HCT116 (cell line): Measurements from ENCODE around the gene SPHKAP. TPM values are rescaled to one million over a fixed set of nuclear protein-coding genes. Genes with fewer than 3 reads are reported as not detected.

Experiments
- ATAC-seq: fragments of 200-7000 bp; cut with Tn5 transposase; 2 replicates; pipeline ENCODE4 v1.9.1; 2020; ENCODE audit warnings: mild to moderate bottlenecking, moderate library complexity
- BruUV-seq: library from RNA; stranded (reverse); fragments of 400-500 nt; replicated peaks from 2 replicates; lab custom pipeline; 2021; lab: Mats Ljungman, UMichigan
- CTCF ChIA-PET: fragments of 300-600 bp; sonication (Branson Sonifier 250); formaldehyde crosslinking; loops from one replicate; lab custom pipeline; 2021; ENCODE audit warnings: antibody characterized with exemption; lab: Charles Lee
- POLR2A ChIA-PET: fragments of 300-600, 350-600 bp; sonication (Branson Sonifier 250); formaldehyde crosslinking; loops from one replicate; lab custom pipeline; 2021; ENCODE audit warnings: antibody characterized with exemption; lab: Charles Lee
- RAD21 ChIA-PET, 2 experiments: fragments of 300-600 bp; sonication (Branson Sonifier 250); formaldehyde crosslinking; loops; one replicate each; lab custom pipeline; 2023; ENCODE audit warnings: low total read pairs in 2 of 2; ENCODE audit not compliant: uncharacterized antibody in 2 of 2, unreplicated experiment in 2 of 2, low non-redundant PET in 1 of 2; lab: Charles Lee
- DNase-seq: peaks from one replicate; pipeline ENCODE4 v3.0.0-alpha.2; 2010; ENCODE audit warnings: low read depth, low spot score
- H2AFZ ChIP-seq: fragments of 200-600 bp; shearing (Covaris generic), sonication (generic); 2 replicates; pipeline ENCODE4 v1.6.1; 2017; ENCODE audit warnings: low read depth, mixed run types, mixed read lengths, antibody characterized with exemption, low read length; ENCODE audit not compliant: poor library complexity, severe bottlenecking
- H3K27ac ChIP-seq: 2 replicates; pipeline ENCODE4 v1.5.1; 2012; ENCODE audit warnings: low read depth, low read length
- H3K27me3 ChIP-seq: fragments of 200-600 bp; sonication (generic); 2 replicates; pipeline ENCODE4 v1.6.1; 2016; ENCODE audit warnings: mixed run types, low read length, mixed read lengths; ENCODE audit not compliant: insufficient read depth
- H3K36me3 ChIP-seq, 2 experiments: fragments of 200-500 bp in 1 of 2; fragments of 200-600 bp in 1 of 2; sonication (Bioruptor generic) in 1 of 2; sonication (generic) in 1 of 2; 2 replicates each; pipeline versions ENCODE4 v1.5.1 to v1.6.1; 2014 to 2016; ENCODE audit warnings: low read length in 2 of 2, inconsistent platforms in 1 of 2, mixed read lengths in 1 of 2, mixed run types in 1 of 2; ENCODE audit not compliant: insufficient read depth in 2 of 2, control insufficient read depth in 1 of 2
- H3K4me1 ChIP-seq, 2 experiments: fragments of 200-600 bp in 1 of 2; sonication (generic) in 1 of 2; 2 replicates each; pipeline versions ENCODE4 v1.5.1 to v1.6.1; 2012 to 2017; ENCODE audit warnings: low read length in 2 of 2, inconsistent platforms in 1 of 2, mild to moderate bottlenecking in 1 of 2, mixed read lengths in 1 of 2, mixed run types in 1 of 2, moderate library complexity in 1 of 2; ENCODE audit not compliant: insufficient read depth in 2 of 2, control insufficient read depth in 1 of 2
- H3K4me2 ChIP-seq: fragments of 200-600 bp; sonication (generic); 2 replicates; pipeline ENCODE4 v1.6.1; 2017; ENCODE audit warnings: mixed run types, low read length, mixed read lengths
- H3K4me3 ChIP-seq, 2 experiments: fragments of 200-600 bp in 1 of 2; sonication (generic) in 1 of 2; replicated peaks in 1 of 2; 2 replicates each; pipeline ENCODE4 v1.5.1; 2011 to 2016; ENCODE audit warnings: low read length in 2 of 2, control low read depth in 1 of 2, low read depth in 1 of 2, mild to moderate bottlenecking in 1 of 2, mixed read lengths in 1 of 2, mixed run types in 1 of 2
- H3K79me2 ChIP-seq: fragments of 200-600 bp; sonication (generic); 2 replicates; pipeline ENCODE4 v1.6.1; 2017; ENCODE audit warnings: mild to moderate bottlenecking, mixed run types, low read length, moderate library complexity, mixed read lengths; ENCODE audit not compliant: insufficient read depth
- H3K9ac ChIP-seq: fragments of 200-600 bp; sonication (generic); 2 replicates; pipeline ENCODE4 v1.6.1; 2016; ENCODE audit warnings: low read length, mixed read lengths
- H3K9me2 ChIP-seq: fragments of 200-600 bp; sonication (generic), shearing (Covaris generic); 2 replicates; pipeline ENCODE4 v1.6.1; 2017; ENCODE audit warnings: mixed run types, mild to moderate bottlenecking, moderate library complexity; ENCODE audit not compliant: insufficient read depth
- H3K9me3 ChIP-seq, 2 experiments: fragments of 200-500 bp in 1 of 2; fragments of 200-600 bp in 1 of 2; sonication (Bioruptor generic) in 1 of 2; sonication (generic) in 1 of 2; 2 replicates each; pipeline ENCODE4 v1.6.1; 2014 to 2017; ENCODE audit warnings: low read length in 2 of 2, mixed read lengths in 2 of 2, inconsistent platforms in 1 of 2, low read depth in 1 of 2, mild to moderate bottlenecking in 1 of 2, mixed run types in 1 of 2, moderate library complexity in 1 of 2; ENCODE audit not compliant: control insufficient read depth in 1 of 2, insufficient read depth in 1 of 2
- H4K20me1 ChIP-seq: fragments of 200-600 bp; sonication (generic), shearing (Covaris generic); 2 replicates; pipeline ENCODE4 v1.6.1; 2017; ENCODE audit warnings: mixed run types, mild to moderate bottlenecking, moderate library complexity; ENCODE audit not compliant: insufficient read depth
- ATF3 ChIP-seq: IDR thresholded peaks from 2 replicates; pipeline ENCODE4 v1.6.1; 2012
- CBX3 ChIP-seq: IDR thresholded peaks from 2 replicates; pipeline ENCODE4 v1.6.1; 2012; ENCODE audit warnings: low read depth
- CEBPB ChIP-seq: IDR thresholded peaks from 2 replicates; pipeline ENCODE4 v1.6.1; 2012; ENCODE audit warnings: low read depth
- CTCF ChIP-seq, 3 experiments: fragments of 200-600 bp in 1 of 3; sonication (generic) in 1 of 3; IDR thresholded peaks in 2 of 3; conservative IDR thresholded peaks in 1 of 3; 2 replicates each; pipeline ENCODE4 v1.5.1; 2012 to 2017; ENCODE audit warnings: low read depth in 2 of 3, low read length in 2 of 3, antibody characterized with exemption in 1 of 3, borderline replicate concordance in 1 of 3, control low read depth in 1 of 3, mild to moderate bottlenecking in 1 of 3, mixed read lengths in 1 of 3, mixed run types in 1 of 3, moderate library complexity in 1 of 3; ENCODE audit not compliant: insufficient read depth in 1 of 3
- EGR1 ChIP-seq: IDR thresholded peaks from 2 replicates; pipeline ENCODE4 v1.6.1; 2012; ENCODE audit warnings: low read depth
- ELF1 ChIP-seq: IDR thresholded peaks from 2 replicates; pipeline ENCODE4 v1.6.1; 2012; ENCODE audit warnings: low read depth, borderline replicate concordance
- EZH2 ChIP-seq: fragments of 200-600 bp; sonication (generic); IDR thresholded peaks from 2 replicates; pipeline ENCODE4 v1.6.1; 2017; ENCODE audit warnings: antibody characterized with exemption, mixed run types
- EZH2phosphoT487 ChIP-seq: fragments of 200-600 bp; IDR thresholded peaks from 2 replicates; pipeline ENCODE4 v1.6.1; 2018; ENCODE audit warnings: antibody characterized with exemption, borderline replicate concordance
- FOSL1 ChIP-seq: IDR thresholded peaks from 2 replicates; pipeline ENCODE4 v1.6.1; 2012; ENCODE audit warnings: low read depth
- JUND ChIP-seq: IDR thresholded peaks from 2 replicates; pipeline ENCODE4 v1.6.1; 2012
- MAX ChIP-seq: IDR thresholded peaks from 2 replicates; pipeline ENCODE4 v1.6.1; 2012
- POLR2A ChIP-seq: IDR thresholded peaks from 2 replicates; pipeline ENCODE4 v1.7.0; 2011; ENCODE audit warnings: borderline replicate concordance; ENCODE audit not compliant: insufficient read depth, insufficient read length; ENCODE audit errors: extremely low read depth
- RAD21 ChIP-seq: IDR thresholded peaks from 2 replicates; pipeline ENCODE4 v1.6.1; 2012; ENCODE audit warnings: low read depth, mild to moderate bottlenecking
- REST ChIP-seq: IDR thresholded peaks from 2 replicates; pipeline ENCODE4 v1.6.1; 2012; ENCODE audit warnings: low read depth
- SIN3A ChIP-seq: IDR thresholded peaks from 2 replicates; pipeline ENCODE4 v1.6.1; 2012; ENCODE audit warnings: low read depth
- SP1 ChIP-seq: IDR thresholded peaks from 2 replicates; pipeline ENCODE4 v1.6.1; 2012; ENCODE audit warnings: low read depth
- YY1 ChIP-seq: IDR thresholded peaks from 2 replicates; pipeline ENCODE4 v1.6.1; 2011; ENCODE audit warnings: low read length, low read depth, moderate library complexity, mild to moderate bottlenecking; ENCODE audit not compliant: insufficient replicate concordance; ENCODE audit errors: extremely low read depth
- ZBTB33 ChIP-seq: IDR thresholded peaks from 2 replicates; pipeline ENCODE4 v1.6.1; 2011; ENCODE audit warnings: mild to moderate bottlenecking, low read length, moderate library complexity; ENCODE audit not compliant: insufficient replicate concordance; ENCODE audit errors: extremely low read depth
- ZFX ChIP-seq: fragments of 450-650 bp; IDR thresholded peaks from 2 replicates; pipeline ENCODE4 v1.6.1; 2017
- intact Hi-C: fragments of 100-400 bp; cut with micrococcal nuclease; formaldehyde crosslinking; loops from 2 replicates; pipeline ENCODE4 v1.10.0; 2022
- total RNA-seq: library from RNA; stranded (reverse); gene quantifications from one replicate; pipeline ENCODE4 v1.2.1, GENCODE V29; 2021; ENCODE audit not compliant: unreplicated experiment

The SPHKAP gene
- total RNA-seq, 1 experiment from 2014 or later, result not detected

GRCh38 chr2:228136027-228136426, 45.5 kb downstream of the SPHKAP start:
- TF ChIP-seq CBX3, result no peak
- TF ChIP-seq POLR2A, result no peak
- TF ChIP-seq YY1, result no peak
- TF ChIP-seq CTCF (IDR thresholded peaks at IDR 0.05 in 2 of 3, conservative IDR thresholded peaks at IDR 0.05 in 1 of 3; ENCODE audit: borderline replicate concordance in 1 of 3, insufficient read depth in 1 of 3, low read depth in 2 of 3, low read length in 2 of 3), result no peak
- TF ChIP-seq SIN3A, result no peak
- TF ChIP-seq REST, result no peak
- TF ChIP-seq EZH2, result no peak
- no peak for TF ChIP-seq ZBTB33
- no peak for TF ChIP-seq MAX
- no peak for TF ChIP-seq EZH2phosphoT487
- TF ChIP-seq CEBPB, result no peak
- no peak for TF ChIP-seq ELF1
- no peak for TF ChIP-seq JUND
- no peak for TF ChIP-seq ATF3
- no peak for TF ChIP-seq SP1
- no peak for TF ChIP-seq RAD21
- no peak for TF ChIP-seq ZFX
- TF ChIP-seq FOSL1, result no peak
- TF ChIP-seq EGR1, result no peak
- intact Hi-C loops, result no loop called here
- H3K27me3 ChIP-seq, result no peaks in the 10 kb centered on the region

More at GRCh38 chr2:228136027-228136426, 45.5 kb downstream of the SPHKAP start:
- H3K79me2 ChIP-seq, result no peaks in the 10 kb centered on the region
- no peak for ATAC-seq
- no peaks in the 10 kb centered on the region for H3K4me1 ChIP-seq
- RAD21 ChIA-PET, result no interaction called here
- H3K36me3 ChIP-seq, result no peaks in the 10 kb centered on the region
- DNase-seq, result no peak
- no peak overlapping the region for H3K9ac ChIP-seq
- POLR2A ChIA-PET, result no interaction called here
- no peaks in the 10 kb centered on the region for H4K20me1 ChIP-seq
- H2AFZ ChIP-seq, result no peak overlapping the region
- H3K27ac ChIP-seq, result no peak overlapping the region
- no peaks in the 10 kb centered on the region for H3K9me2 ChIP-seq
- no peak overlapping the region for H3K4me2 ChIP-seq
- no TSS peak for BruUV-seq
- CTCF ChIA-PET, result no interaction called here
- no peaks in the 10 kb centered on the region for H3K9me3 ChIP-seq
- no peak overlapping the region for H3K4me3 ChIP-seq
